Activated naive CD4-positive, alpha-beta T cell treated with anti-CD3 and anti-CD28 coated beads, Interleukin-2, amount 50 U/mL, for 16 hours (primary cell): Measurements from ENCODE around the gene TPD52L1.
"Not testable (repeated sequence)": the region's sequence is repeated elsewhere in the genome, so short reads cannot be mapped to it uniquely, and the experiment has no call there.

Experiments
- DNase-seq: peaks from one replicate; pipeline ENCODE4 v3.0.0-alpha.2; 2020

The TPD52L1 gene

GRCh38 chr6:125153391-125154117 is at the start of gene TPD52L1:
Gene TPD52L1, plus strand, starts transcription at chr6:125153773. Its CDS starts 179 bp downstream, at chr6:125153952.
- DNase-seq, result peak; percentile 62

- DNase-seq, result no peak
Observed at GRCh38 chr6:125104425-125104824, 49.1 kb upstream of the TPD52L1 start.

GRCh38 chr6:125107048-125107447 is 46.5 kb upstream of the TPD52L1 start:
- no peak for DNase-seq

GRCh38 chr6:125107896-125108295 is 45.7 kb upstream of the TPD52L1 start:
- DNase-seq, result no peak

GRCh38 chr6:125110056-125110455 is 43.5 kb upstream of the TPD52L1 start:
- DNase-seq, result no peak

GRCh38 chr6:125111219-125111983 is 42.2 kb upstream of the TPD52L1 start:
- no peak for DNase-seq

GRCh38 chr6:125112934-125113333 is 40.6 kb upstream of the TPD52L1 start:
- no peak for DNase-seq

GRCh38 chr6:125114248-125114858 is 39.2 kb upstream of the TPD52L1 start:
- peak; percentile 44 for DNase-seq

- DNase-seq, result no peak
Observed at GRCh38 chr6:125116170-125116569, 37.4 kb upstream of the TPD52L1 start.

GRCh38 chr6:125116710-125117109 is 36.9 kb upstream of the TPD52L1 start:
- no peak for DNase-seq

GRCh38 chr6:125117818-125118217 is 35.8 kb upstream of the TPD52L1 start:
- DNase-seq, result no peak

- DNase-seq, result no peak
Observed at GRCh38 chr6:125120054-125120590, 33.5 kb upstream of the TPD52L1 start.

GRCh38 chr6:125121894-125122293 is 31.7 kb upstream of the TPD52L1 start:
- no peak for DNase-seq

- DNase-seq, result no peak
Observed at GRCh38 chr6:125123051-125123450, 30.5 kb upstream of the TPD52L1 start.

- DNase-seq, result no peak
Observed at GRCh38 chr6:125123468-125124048, 30.0 kb upstream of the TPD52L1 start.

GRCh38 chr6:125124049-125124669 is 29.4 kb upstream of the TPD52L1 start:
- no peak for DNase-seq

GRCh38 chr6:125125856-125126255 is 27.7 kb upstream of the TPD52L1 start:
- DNase-seq, result not testable (repeated sequence)

GRCh38 chr6:125129354-125129753 is 24.2 kb upstream of the TPD52L1 start:
- no peak for DNase-seq

- no peak for DNase-seq
Observed at GRCh38 chr6:125132058-125132457, 21.5 kb upstream of the TPD52L1 start.

- no peak for DNase-seq
Observed at GRCh38 chr6:125136378-125136777, 17.2 kb upstream of the TPD52L1 start.

GRCh38 chr6:125138083-125138482 is 15.5 kb upstream of the TPD52L1 start:
- no peak for DNase-seq

GRCh38 chr6:125140808-125141207 is 12.8 kb upstream of the TPD52L1 start:
- no peak for DNase-seq

GRCh38 chr6:125142618-125143017 is 11.0 kb upstream of the TPD52L1 start:
- DNase-seq, result no peak
